HG03135 (cell line): ENCODE data around the gene HOXA6.

ENCODE experiments used
- ATAC-seq: cut with Tn5 transposase; IDR thresholded peaks from one replicate; pipeline ENCODE4 v1.9.1; 2021; ENCODE audit warnings: mild to moderate bottlenecking, moderate library complexity; ENCODE audit not compliant: unreplicated experiment

HOXA6 gene

DNA sequence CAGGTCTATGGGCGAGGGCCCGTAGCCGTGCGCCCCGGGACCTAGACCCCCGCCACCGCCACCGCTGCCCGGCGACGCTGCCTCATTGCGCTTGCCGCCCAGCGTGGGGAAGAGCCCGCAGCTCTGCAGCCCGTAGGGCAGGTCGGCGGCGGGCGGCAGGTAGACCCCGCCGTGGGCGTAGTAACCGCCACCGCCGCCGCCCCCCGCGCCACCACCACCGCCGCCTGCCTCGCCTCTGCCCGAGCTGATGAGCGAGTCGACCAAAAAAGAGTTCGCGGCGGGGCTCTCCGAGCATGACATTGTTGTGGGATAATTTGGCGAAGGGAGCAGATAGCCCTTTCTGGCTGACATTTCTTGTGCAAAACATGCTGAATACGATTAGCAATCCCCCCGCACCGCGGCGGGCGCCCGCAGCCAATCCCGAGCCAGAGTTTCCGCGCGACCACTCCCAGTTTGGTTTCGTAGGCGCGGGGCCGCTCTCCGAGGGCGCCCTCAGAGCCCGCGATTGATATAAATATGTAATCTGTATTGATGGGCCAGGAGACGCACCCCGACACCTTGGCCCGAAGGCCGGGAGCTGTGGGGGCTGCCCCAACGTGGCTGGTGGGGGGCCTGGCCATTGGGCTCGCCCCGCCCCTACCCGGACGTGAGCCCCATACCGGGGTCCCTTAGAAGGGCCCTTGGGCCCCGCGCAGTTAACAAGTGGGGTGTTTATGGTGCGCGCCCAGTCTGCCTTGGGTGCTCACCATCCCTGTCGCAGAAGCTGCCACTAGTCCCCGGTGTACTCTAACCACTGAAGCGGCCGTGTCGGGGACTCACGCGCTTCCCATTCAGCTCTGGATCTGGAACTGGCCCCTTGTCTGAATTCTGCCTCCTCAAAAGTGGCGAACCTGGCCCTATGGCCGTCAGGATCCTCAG, 26.6 kb upstream of the HOXA6 start, which contains the start of gene HOXA10:
HOXA10 (minus strand) TSS at position 365 of the 918 bp plus-strand sequence; CDS start at position 351, 14 bp downstream.
- no peak for ATAC-seq

DNA sequence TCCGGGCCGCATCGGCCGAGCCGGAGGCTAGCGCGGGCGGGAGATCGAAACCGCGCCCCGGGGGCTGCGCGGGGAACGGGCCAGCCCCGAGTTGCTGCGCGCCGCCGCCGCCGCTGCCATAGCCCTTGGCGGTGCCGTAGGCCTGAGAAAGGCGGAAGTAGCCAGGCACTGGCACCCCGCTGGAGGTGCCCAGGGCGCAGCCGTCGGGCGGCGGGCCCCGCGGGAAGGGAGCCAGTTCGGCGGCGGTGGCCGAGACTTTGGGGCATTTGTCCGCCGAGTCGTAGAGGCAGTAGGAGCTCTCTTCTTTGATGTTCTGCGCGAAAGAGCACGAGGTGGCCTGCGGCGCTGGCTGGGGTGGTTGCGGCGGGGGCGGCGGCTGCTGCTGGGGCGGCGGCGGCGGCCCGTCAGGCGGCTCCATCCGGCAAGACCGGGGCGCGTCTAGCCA, 26.0 kb upstream of the HOXA6 start:
- no peak for ATAC-seq

DNA sequence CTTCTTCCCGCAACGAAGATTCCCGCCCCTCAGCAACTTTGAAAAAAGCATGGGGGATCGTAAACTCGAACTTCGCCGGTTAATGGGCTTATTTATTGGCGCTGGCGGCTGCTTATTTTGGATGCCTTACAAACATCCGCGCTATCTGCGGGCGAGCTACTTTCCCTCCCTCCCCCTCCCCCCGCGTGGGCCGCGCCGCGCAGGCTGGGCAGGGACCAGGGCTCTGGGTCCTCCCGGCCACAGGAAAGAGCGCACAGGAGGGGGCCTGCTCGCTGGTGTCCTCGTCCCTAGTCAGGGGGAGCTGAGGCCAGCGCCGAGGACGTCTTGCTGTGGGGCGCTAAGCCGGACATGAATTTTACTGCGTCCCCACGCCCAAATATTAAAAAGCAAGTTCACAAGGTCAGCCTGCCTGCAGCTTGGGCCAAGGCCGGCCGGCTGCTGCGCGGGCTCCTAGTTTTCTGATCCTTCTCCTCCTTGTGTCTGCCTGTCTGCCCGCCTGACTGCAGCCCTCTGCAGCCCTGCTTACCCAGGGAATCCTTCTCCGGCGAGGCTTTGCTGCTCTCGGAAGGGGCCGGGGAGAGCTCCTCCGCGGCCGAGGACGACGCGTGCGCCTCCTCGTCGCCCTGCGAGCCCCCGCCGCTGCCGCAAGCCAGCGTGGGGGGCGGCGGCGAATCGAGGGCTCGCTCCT, 25.4 kb upstream of the HOXA6 start:
- no peak for ATAC-seq

DNA sequence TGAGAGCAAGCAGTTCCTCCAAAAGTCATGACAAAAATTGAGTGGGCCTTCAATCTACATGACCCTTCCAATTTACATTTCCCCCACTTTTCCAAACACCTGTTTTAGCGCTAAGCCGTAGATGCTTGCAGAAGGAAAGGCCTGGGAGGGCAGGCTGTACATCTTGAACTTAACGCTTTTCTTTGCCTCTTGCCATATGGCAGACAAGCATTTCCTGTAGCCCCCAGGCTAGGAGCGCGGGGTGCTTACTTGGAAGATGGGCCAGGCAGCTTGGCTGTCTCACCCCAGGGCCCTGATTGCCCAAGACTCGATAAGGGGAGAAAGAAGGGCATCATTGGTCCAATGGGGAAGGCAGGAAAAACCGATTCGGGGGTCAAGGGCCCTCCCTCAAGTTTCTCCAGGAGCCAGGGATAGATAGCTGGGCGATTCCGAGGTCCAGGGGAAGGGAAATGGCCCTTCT, 24.8 kb upstream of the HOXA6 start:
- no peak for ATAC-seq

DNA sequence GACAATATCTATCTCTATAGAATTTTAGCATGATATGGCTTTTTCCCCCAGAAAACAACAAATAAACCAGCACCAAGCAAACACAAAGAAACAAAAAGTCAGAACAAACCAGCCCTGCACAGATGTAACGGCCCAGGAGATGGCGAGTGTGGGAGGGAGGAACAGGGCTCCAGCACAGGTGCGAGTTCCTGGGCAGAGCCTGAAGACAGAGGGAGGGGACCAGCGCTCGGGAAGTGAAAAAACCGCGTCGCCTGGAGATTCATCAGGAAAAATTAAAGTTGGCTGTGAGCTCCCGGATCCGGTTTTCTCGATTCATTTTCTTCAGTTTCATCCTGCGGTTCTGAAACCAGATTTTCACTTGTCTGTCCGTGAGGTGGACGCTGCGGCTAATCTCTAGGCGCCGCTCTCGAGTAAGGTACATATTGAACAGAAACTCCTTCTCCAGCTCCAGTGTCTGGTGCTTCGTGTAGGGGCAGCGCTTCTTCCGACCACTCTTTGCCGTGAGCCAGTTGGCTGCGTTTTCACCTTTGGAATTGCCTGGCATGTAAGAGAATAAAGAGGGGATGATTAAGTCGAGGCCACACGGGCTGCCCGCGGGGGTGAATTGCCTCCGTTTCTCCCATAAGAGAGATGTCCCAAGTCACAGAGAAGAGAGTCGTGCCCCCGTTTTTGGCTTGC, 24.2 kb upstream of the HOXA6 start:
- no peak for ATAC-seq

DNA sequence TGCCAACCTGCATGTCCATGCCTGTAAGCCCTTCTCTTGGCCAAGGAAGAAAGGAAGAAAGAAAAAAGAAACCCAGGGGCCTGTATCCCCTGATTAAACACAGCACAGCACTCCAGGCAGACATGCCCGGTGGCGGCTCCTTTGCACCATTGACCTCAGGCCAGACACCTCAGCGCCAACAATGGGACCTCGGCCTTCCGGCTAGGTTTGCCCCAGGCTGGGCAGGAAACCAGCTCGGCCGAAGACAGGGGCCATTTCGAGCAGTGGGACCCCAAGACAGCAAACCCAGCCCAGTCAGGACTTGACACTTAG, 23.7 kb upstream of the HOXA6 start:
- no peak for ATAC-seq

DNA sequence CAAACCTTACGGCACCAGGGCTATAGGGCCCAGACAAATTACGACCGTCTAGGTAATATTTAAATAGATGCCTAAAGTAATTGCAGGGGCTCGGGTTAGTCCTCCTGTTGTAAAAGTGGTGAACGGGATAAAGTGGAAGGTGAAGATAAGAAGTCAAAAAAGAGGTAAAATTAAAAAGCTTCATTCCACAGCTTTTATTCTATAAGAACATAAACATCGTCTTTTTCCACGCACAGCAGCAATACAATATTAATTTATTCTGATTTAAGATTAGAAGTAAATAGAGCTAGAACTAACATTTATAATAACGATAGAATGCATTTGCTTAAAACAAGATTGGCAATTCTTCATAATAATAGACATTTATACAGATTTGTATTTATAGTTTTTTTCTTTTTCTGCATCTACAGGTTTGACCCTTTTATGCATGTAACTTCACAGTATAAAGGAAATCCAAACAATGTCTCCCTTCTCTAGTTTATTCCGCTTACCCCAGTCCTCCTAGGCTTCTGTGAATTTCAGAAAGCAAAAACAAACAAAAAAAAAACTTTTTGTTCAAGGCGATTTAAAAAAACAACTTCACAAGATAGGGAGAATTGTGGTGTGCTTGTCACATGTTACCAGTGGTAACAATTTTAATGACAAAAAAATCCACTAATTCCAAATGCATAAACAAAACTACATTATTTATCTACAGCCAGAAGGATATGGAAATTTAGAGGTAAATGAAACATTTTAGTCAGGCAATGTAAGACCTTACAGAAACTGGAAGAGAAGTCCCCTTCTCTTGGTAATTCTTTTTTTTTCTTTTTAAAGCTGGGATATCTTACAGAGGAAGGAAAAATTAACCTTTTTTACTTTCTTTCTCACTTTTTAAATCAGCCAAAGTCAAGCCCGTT, 23.1 kb upstream of the HOXA6 start:
- no peak for ATAC-seq

DNA sequence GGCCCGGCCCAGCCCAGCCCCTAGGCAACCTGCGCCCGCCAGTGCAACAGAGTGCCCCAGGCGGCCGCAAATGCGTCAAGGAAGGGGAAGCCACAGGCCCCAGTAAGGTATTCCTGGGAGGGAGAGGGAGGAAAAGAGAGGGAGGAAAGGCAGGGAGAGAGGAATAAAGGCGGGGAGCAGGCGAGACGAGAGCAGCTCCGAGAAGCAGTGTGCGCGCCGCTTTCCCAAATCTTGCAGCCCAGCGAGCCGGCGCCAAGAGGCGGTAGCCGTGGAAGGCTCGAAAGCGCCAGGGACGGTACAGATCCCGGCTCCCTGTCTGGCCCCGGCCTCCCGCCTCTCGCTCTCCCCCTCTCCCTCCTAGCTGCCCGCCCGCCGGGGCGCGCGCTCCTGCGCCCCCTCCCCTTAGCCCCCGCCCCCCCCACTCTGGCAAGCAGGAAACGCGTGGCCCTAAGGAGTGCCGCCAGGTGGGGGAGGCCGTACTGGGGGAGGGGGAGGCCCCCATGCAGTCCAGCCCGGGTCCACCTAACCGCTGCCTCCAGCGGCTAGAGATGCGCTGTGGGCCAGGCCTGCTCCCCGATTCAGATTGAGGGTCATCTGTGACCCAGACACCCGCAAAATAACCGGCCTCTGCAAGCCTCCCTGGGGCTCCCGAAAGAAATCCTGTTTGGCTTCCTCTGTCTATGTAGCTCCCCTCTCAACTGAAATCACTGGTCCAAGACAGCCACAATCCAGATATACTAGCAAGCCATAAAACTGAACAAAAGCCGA, 22.3 kb upstream of the HOXA6 start:
- no peak for ATAC-seq

DNA sequence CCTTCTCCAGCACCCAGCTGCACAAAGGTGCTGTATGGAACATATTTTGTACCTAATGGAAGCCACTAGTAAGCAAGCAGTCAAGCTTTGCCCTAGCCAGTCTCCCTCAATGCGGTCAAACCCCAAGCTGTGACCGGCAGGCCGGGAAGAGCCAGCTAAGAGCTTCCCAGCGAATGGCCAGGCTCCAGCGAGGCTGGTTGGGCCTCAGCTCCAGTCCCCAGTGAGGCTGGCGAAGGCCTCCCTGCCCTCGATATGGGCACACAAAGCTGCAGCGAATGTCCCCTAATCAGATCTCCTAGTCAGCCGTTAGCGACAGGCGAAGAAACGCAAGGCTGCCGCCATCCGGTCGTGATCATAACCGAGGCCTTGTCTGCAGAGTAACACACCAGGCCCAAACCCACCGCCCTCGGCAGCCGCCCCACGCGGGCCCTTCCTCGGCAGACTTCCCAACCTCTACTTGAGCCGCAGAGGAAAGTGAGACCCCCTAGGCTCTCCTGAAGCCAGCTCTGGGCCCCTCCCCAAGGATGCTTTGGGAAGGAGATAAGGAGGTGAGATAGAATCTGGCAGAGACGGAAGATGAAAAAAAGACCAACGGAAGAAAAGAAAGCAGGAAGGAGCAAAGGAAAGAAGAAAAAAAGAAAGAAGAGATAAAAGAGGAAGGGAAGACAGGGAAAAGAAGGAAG, 20.8 kb upstream of the HOXA6 start:
- ATAC-seq, result no peak

DNA sequence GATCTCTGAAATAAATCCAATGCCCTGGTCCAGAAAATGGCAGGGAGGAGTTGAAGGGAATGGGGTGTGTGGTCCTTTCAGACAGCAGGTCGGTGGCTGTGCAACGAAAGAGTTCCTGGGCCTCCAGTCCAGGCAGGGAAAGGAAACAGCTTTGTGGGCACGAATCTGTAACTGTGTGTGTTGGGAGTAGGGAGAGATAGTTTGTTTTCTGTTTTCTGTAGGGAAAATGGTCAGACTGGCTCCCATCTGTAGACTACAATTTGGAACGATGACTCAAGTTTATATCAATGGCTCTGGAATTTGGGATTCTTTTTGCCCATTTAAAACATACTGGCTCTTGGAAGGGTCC, 20.3 kb upstream of the HOXA6 start:
- ATAC-seq, result no peak

DNA sequence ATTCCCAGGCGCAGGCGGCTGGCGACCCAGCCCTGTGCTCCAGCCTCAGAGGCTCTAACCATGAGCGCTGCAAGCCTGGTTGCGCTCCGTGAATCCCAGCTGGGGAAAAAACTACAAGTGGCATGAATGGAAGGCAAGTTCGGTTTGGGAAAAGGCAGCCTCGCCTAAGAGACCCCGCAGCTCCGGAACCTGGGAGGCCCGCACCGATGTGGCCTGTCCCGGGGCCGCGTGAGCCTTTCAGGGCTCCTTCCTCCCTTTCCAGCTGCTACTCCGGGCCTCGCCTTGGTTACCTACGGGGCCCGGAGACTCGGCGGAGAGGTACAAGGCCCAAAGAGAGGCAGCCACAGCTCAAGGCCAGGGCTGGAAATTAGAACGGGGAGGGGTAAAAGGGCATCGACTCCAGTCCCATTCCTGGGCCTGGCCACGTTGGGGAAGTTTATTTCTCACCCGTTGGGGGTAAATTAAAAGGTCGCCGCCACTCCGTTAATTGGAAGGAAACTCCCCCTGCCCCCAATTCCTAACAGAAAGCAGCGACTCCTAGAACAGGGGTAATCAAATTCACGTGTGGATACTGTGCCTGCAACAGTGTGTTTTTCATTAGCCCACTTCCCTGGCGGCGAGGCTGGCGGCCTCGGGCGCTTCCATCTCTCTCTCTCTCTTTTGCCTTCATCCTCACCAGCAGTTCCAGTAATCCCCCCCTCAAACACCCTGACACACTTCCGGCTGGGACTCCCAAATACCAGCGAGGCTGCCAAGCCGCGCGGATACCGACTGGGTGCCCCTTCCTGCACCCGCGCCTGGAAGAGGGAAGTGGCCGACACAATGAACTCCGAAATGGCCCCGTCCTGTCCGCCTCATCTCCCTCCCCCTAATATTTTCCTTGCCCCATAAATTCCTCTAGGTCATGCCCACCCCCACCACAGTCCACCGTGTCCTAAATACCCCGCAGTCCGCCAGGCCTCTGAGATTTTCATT, 19.2 kb upstream of the HOXA6 start:
- no peak for ATAC-seq

DNA sequence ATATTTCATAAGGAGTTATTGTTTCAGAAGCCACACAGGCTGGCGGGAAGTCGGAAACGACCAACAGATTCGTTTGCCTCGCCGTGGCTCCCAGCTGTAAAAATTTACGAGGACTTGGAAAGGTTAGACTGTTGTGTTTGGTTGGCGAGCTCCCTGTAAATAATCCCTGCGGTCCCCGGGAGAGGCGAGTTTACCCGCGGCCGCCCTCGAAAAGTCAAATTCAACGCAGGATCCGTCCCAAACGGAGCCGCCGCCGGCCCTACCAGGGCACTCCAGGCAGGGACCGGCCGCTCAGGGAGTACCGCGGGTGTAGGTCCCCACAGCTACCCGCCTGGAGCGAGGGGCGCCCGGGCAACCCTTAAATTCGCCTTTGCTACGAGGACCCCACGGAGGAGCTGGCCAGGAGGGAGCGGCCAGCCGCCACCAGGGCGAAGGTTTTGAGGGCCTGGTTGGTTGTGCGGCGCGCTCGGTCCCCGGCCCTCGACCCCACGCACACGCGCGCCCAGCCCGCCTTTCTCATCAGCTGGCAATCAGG, 18.5 kb upstream of the HOXA6 start:
- no peak for ATAC-seq

DNA sequence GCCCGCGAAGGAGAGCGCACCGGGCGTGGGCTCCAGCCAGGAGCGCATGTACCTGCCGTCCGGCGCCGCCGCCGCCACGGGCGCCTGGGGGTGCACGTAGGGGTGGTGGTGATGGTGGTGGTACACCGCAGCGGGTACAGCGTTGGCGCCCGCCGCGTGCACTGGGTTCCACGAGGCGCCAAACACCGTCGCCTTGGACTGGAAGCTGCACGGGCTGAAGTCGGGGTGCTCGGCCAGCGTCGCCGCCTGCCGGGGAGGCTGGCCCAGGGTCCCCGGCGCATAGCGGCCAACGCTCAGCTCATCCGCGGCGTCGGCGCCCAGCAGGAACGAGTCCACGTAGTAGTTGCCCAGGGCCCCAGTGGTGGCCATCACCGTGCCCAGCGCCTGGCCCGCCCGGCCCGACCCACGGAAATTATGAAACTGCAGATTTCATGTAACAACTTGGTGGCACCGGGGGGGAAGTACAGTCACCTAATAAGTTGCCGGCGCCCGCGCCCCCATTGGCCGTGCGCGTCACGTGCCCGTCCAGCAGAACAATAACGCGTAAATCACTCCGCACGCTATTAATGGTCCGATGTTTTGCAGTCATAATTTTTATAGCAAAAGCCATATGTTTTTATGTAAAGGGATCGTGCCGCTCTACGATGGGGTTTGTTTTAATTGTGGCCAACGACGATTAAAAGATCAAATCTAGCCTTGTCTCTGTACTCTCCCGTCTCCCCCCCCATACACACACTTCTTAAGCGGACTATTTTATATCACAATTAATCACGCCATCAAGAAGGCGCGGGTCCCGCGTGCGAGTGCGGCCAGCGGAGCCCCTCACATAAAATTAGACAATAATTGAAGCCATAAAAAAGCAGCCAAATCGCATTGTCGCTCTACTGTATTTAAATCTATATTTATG, 17.8 kb upstream of the HOXA6 start, which contains the start of gene HOXA9:
HOXA9 (minus strand) TSS at position 449 of the 907 bp plus-strand sequence; CDS start at position 369, 80 bp downstream.
- no peak for ATAC-seq

DNA sequence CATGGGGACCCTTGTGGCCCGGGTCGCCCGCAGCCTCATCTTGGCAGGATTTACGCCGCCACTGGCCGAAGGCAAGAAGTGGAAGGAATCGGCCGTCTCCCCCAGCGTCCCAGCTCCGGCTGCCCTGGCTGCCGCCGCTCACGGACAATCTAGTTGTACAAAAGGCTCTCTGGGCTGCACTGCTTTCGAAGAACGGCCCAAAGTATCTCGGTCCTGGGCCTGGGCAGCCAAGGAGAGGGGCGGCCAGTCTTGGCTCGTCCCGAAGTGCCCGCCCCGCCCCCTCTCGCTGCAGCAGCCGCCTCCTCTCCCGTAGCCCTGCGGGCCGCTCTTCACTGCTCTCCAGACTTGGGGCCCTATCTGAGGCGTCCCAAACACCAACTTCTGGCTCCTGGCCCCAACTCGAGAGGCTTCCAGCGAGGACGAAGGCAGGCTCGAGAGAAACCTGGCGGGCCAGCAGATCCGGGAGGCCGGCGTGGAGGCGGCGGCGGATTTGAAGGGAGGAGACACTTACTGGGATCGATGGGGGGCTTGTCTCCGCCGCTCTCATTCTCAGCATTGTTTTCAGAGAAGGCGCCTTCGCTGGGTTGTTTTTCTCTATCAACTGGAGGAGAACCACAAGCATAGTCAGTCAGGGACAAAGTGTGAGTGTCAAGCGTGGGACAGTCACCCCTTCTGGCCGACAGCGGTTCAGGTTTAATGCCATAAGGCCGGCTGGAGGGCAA, 17.0 kb upstream of the HOXA6 start:
- no peak for ATAC-seq

DNA sequence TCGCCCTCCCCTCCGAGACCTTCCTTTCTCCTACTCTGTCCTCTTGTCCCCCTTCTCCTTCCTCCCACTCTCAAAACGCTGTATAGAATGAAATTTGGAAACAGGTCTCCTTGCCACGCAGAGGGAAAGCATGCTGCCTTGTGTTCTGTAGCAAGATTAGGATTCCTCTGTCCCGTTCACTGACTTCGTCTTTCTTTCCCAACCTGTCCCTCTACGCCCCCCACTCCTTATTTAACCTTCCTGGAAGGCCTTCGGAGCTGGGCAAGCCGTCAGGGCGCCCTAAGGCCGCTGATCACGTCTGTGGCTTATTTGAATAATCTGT, 16.4 kb upstream of the HOXA6 start:
- no peak for ATAC-seq
